GM23248 (cell line): ENCODE results near the gene WDR89. TPM values are rescaled to one million over a fixed set of nuclear protein-coding genes. Genes with fewer than 3 reads are reported as not detected.

Experiments
- DNase-seq: peaks from one replicate; pipeline ENCODE4 v3.0.0-alpha.2; 2015
- H2AFZ ChIP-seq: fragments of 200-600 bp; sonication (generic); 2 replicates; pipeline ENCODE4 v1.6.1; 2016; ENCODE audit warnings: antibody characterized with exemption
- H3F3A ChIP-seq: fragments of 200-600 bp; sonication (generic); 2 replicates; pipeline ENCODE4 v1.6.1; 2016; ENCODE audit warnings: mild to moderate bottlenecking, antibody characterized with exemption, mixed run types; ENCODE audit not compliant: insufficient read depth
- H3K27ac ChIP-seq: fragments of 200-600 bp; sonication (generic); 2 replicates; pipeline ENCODE4 v1.5.1; 2016; ENCODE audit warnings: mild to moderate bottlenecking
- H3K27me3 ChIP-seq: fragments of 200-600 bp; sonication (generic); replicated peaks from 2 replicates; pipeline ENCODE4 v1.6.1; 2016; ENCODE audit warnings: mild to moderate bottlenecking; ENCODE audit not compliant: insufficient read depth
- H3K36me3 ChIP-seq: fragments of 200-600 bp; sonication (generic); 2 replicates; pipeline ENCODE4 v1.6.1; 2016; ENCODE audit warnings: low read depth, mild to moderate bottlenecking
- H3K4me1 ChIP-seq: fragments of 200-600 bp; sonication (generic); 2 replicates; pipeline ENCODE4 v1.6.1; 2016; ENCODE audit warnings: mild to moderate bottlenecking; ENCODE audit not compliant: insufficient read depth
- H3K4me2 ChIP-seq: fragments of 200-600 bp; sonication (generic); one replicate; pipeline ENCODE4 v1.6.1; 2016; ENCODE audit warnings: mild to moderate bottlenecking; ENCODE audit not compliant: unreplicated experiment
- H3K4me3 ChIP-seq: fragments of 200-600 bp; sonication (generic); 2 replicates; pipeline ENCODE4 v1.5.1; 2016; ENCODE audit warnings: mild to moderate bottlenecking
- H3K79me2 ChIP-seq: fragments of 200-600 bp; sonication (generic); 2 replicates; pipeline ENCODE4 v1.6.1; 2016; ENCODE audit warnings: mild to moderate bottlenecking; ENCODE audit not compliant: insufficient read depth
- H3K9ac ChIP-seq: fragments of 200-600 bp; sonication (generic); 2 replicates; pipeline ENCODE4 v1.6.1; 2016; ENCODE audit warnings: mild to moderate bottlenecking
- H3K9me2 ChIP-seq: fragments of 200-600 bp; sonication (generic); 2 replicates; pipeline ENCODE4 v1.6.1; 2016; ENCODE audit warnings: mixed run types, mild to moderate bottlenecking, moderate library complexity; ENCODE audit not compliant: insufficient read depth
- H3K9me3 ChIP-seq: fragments of 200-600 bp; sonication (generic); one replicate; pipeline ENCODE4 v1.6.1; 2017; ENCODE audit warnings: low read depth
- H4K20me1 ChIP-seq: fragments of 200-600 bp; sonication (generic); 2 replicates; pipeline ENCODE4 v1.6.0; 2016; ENCODE audit not compliant: insufficient read depth
- EZH2 ChIP-seq: fragments of 200-600 bp; sonication (generic); IDR thresholded peaks from 2 replicates; pipeline ENCODE4 v1.6.1; 2018; ENCODE audit warnings: antibody characterized with exemption, mild to moderate bottlenecking; ENCODE audit not compliant: insufficient read depth, poor library complexity, severe bottlenecking
- EZH2phosphoT487 ChIP-seq: fragments of 200-600 bp; sonication (generic); IDR thresholded peaks from 2 replicates; pipeline ENCODE4 v1.6.1; 2018; ENCODE audit warnings: antibody characterized with exemption, moderate library complexity, mild to moderate bottlenecking, low read depth; ENCODE audit not compliant: insufficient read depth
- WGBS, 2 experiments: methylation state at CpG; one replicate each; pipeline ENCODE4 v1.1.6; 2015 to 2017; ENCODE audit warnings: low lambda C conversion rate in 2 of 2, low coverage in 1 of 2; ENCODE audit errors: missing lambda C conversion rate in 2 of 2; 5-methylcytosine and 5-hydroxymethylcytosine counted together
- in situ Hi-C: fragments of 300-500 bp; cut with MboI; formaldehyde crosslinking; loops from 2 replicates; pipeline ENCODE4 v1.15.0; 2020
- polyA plus RNA-seq: library from polyadenylated mRNA; unstranded; fragments of >200 nt; fragmentation: Nextera tagmentation; extraction: Ambion mirVana; gene quantifications from 2 replicates; pipeline ENCODE4 v1.2.1, GENCODE V29; 2016
- total RNA-seq: library from RNA; depleted of rRNA; stranded (reverse); fragments of >200 nt; shearing (Covaris generic); gene quantifications from 2 replicates; pipeline ENCODE4 v1.2.3, GENCODE V29; 2014

Gene WDR89
- total and polyA plus RNA-seq, 2 experiments from 2014 or later = 6.9 to 7.0 TPM

GRCh38 chr14:63673886-63674497 is 32.3 kb upstream of the WDR89 start:
- no peaks in the 10 kb centered on the region for H3K36me3 ChIP-seq
- H3K9me2 ChIP-seq = no peaks in the 10 kb centered on the region
- DNase-seq = no peak
- no peak overlapping the region for H3K27ac ChIP-seq
- no peaks in the 10 kb centered on the region for H4K20me1 ChIP-seq
- in situ Hi-C loops = no loop called here
- WGBS, 2 experiments = 89 to 90% methylated on average over 7 of the region's 7 CpGs
- H3K4me2 ChIP-seq = no peak overlapping the region
- peaks cover 9% of the 10 kb centered on the region; the same call in 1 of the 2 replicates for H3K4me1 ChIP-seq
- no peak overlapping the region for H3K4me3 ChIP-seq
- no peaks in the 10 kb centered on the region for H3K79me2 ChIP-seq
- no peak for TF ChIP-seq EZH2phosphoT487
- TF ChIP-seq EZH2 = no peak
- no peaks in the 10 kb centered on the region for H3K9me3 ChIP-seq
- no peaks in the 10 kb centered on the region for H3K27me3 ChIP-seq
- H3K9ac ChIP-seq = no peak overlapping the region
- H2AFZ ChIP-seq = no peak overlapping the region
- peaks cover 3% of the 10 kb centered on the region for H3F3A ChIP-seq

DNA sequence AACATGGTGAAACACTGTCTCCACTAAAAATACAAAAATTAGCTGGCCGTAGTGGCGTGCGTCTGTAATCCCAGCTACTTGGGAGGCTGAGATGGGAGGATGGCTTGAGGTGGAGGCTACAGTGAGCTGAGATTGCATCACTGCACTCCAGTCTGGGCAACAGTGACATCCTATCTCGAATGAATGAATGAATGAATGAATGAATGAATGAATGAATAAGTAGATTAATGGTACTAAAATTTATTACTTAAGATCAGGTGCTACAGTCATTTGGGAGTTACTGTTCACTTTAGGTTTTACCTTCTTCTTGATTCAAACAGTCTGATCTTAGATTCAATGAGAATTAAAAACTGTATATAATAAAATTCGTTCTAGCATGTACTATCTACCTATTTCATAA is 31.6 kb upstream of the WDR89 start:
- Histone ChIP-seq H3K9me2 (no peaks in the 10 kb centered on the region), H3K79me2 (no peaks in the 10 kb centered on the region), H3K27me3 (no peaks in the 10 kb centered on the region), H3K4me3 (no peak overlapping the region), H4K20me1 (no peaks in the 10 kb centered on the region), H3K4me2 (no peak overlapping the region), H3F3A (peaks cover 3% of the 10 kb centered on the region), H3K27ac (no peak overlapping the region), H3K36me3 (no peaks in the 10 kb centered on the region), H3K9ac (no peak overlapping the region), H3K9me3 (no peaks in the 10 kb centered on the region), H2AFZ (no peak overlapping the region), H3K4me1 (peaks cover 9% of the 10 kb centered on the region; the same call in 1 of the 2 replicates)
- TF ChIP-seq EZH2phosphoT487 = no peak
- TF ChIP-seq EZH2 = no peak
- 73 to 77% methylated on average over 5 of the region's 5 CpGs for WGBS, 2 experiments
- in situ Hi-C loops = no loop called here
- no peak for DNase-seq

- no peak overlapping the region for H3K9ac ChIP-seq
- H3K9me2 ChIP-seq = no peaks in the 10 kb centered on the region
- peaks cover 6% of the 10 kb centered on the region; the same call in 1 of the 2 replicates for H3K4me1 ChIP-seq
- no peaks in the 10 kb centered on the region for H3K27me3 ChIP-seq
- TF ChIP-seq EZH2 (no peak), EZH2phosphoT487 (no peak)
- in situ Hi-C loops = no loop called here
- no peaks in the 10 kb centered on the region for H3K36me3 ChIP-seq
- no peak overlapping the region for H3K4me3 ChIP-seq
- no peak overlapping the region for H3K27ac ChIP-seq
- H3K4me2 ChIP-seq = no peak overlapping the region
- no peaks in the 10 kb centered on the region for H3K79me2 ChIP-seq
- WGBS, 2 experiments = 24 to 26% methylated on average over 7 of the region's 7 CpGs
- H4K20me1 ChIP-seq = no peaks in the 10 kb centered on the region
- peak; percentile 44 for DNase-seq
- no peaks in the 10 kb centered on the region; the same call in none of the 2 replicates for H3F3A ChIP-seq
- H3K9me3 ChIP-seq = no peaks in the 10 kb centered on the region
- no peak overlapping the region for H2AFZ ChIP-seq
Measured at GRCh38 chr14:63672417-63673180, 30.9 kb upstream of the WDR89 start.

DNA sequence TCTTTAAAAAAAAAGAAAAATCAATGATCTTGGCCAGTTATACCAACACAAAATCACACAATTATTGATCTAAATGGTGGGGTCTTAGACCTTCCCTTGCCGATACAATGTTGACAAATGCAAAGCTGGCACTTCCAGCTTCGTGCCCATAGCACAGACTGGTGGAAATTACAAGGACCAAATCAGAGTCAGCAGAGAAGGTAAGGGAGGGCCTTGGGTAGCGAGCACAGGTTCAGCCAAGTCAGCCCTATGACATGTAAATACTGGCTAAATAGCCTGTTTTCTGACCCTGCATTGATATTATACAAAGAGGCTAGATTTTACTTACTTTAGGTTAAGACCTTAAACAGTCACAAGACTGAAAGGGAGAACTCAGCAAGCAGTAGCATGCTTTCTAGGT is 30.3 kb upstream of the WDR89 start:
- H2AFZ ChIP-seq = no peak overlapping the region
- no peak for DNase-seq
- peaks cover 6% of the 10 kb centered on the region; the same call in 1 of the 2 replicates for H3K4me1 ChIP-seq
- no peaks in the 10 kb centered on the region for H3K9me3 ChIP-seq
- no peaks in the 10 kb centered on the region; the same call in none of the 2 replicates for H3F3A ChIP-seq
- H3K27ac ChIP-seq = no peak overlapping the region
- in situ Hi-C loops = no loop called here
- no peak overlapping the region for H3K4me3 ChIP-seq
- no peaks in the 10 kb centered on the region for H3K27me3 ChIP-seq
- H3K36me3 ChIP-seq = no peaks in the 10 kb centered on the region
- TF ChIP-seq EZH2phosphoT487 (no peak), EZH2 (no peak)
- 96 to 97% methylated on average over 3 of the region's 3 CpGs for WGBS, 2 experiments
- no peak overlapping the region for H3K4me2 ChIP-seq
- no peak overlapping the region for H3K9ac ChIP-seq
- H3K9me2 ChIP-seq = no peaks in the 10 kb centered on the region
- no peaks in the 10 kb centered on the region for H4K20me1 ChIP-seq
- no peaks in the 10 kb centered on the region for H3K79me2 ChIP-seq
